Measurements from ENCODE around the gene SHQ1. TPM values are rescaled to one million over a fixed set of nuclear protein-coding genes. Genes with fewer than 3 reads are reported as not detected.
"Not testable (repeated sequence)": the region's sequence is repeated elsewhere in the genome, so short reads cannot be mapped to it uniquely, and the experiment has no call there.

The SHQ1 gene
- total RNA-seq, 4 donors from 2014 or later, result 11.0 to 105 (median 13.4) TPM

GRCh38 chr3:72722930-72723726 lies 125.1 kb downstream of the SHQ1 start:
- no peaks in the 10 kb centered on the region for H3K9me3 ChIP-seq
- no peak overlapping the region for H3K27ac ChIP-seq
- H3K27me3 ChIP-seq, result no peaks in the 10 kb centered on the region
- H3K36me3 ChIP-seq, result no peaks in the 10 kb centered on the region
- H3K4me1 ChIP-seq, result no peaks in the 10 kb centered on the region
- DNase-seq, result no peak
- H3K4me3 ChIP-seq, result no peak overlapping the region
- TF ChIP-seq POLR2A (IDR thresholded peaks at IDR 0.05) (no peak), CTCF (IDR thresholded peaks at IDR 0.05) (no peak)

GRCh38 chr3:72721683-72722381 lies 126.4 kb downstream of the SHQ1 start:
- no peak for TF ChIP-seq CTCF (IDR thresholded peaks at IDR 0.05)
- TF ChIP-seq POLR2A (IDR thresholded peaks at IDR 0.05), result no peak
- H3K27ac ChIP-seq, result no peak overlapping the region
- DNase-seq, result no peak

GRCh38 chr3:72720566-72720965 lies 127.7 kb downstream of the SHQ1 start:
- H3K4me3 ChIP-seq, result no peak overlapping the region
- H3K36me3 ChIP-seq, result no peaks in the 10 kb centered on the region
- H3K27ac ChIP-seq, result no peak overlapping the region
- H3K27me3 ChIP-seq, result no peaks in the 10 kb centered on the region
- H3K9me3 ChIP-seq, result peaks cover 0 to 2% (median 0%) of the 10 kb centered on the region in 4 donors
- DNase-seq, result no peak
- H3K4me1 ChIP-seq, result no peaks in the 10 kb centered on the region
- no peak for TF ChIP-seq POLR2A (IDR thresholded peaks at IDR 0.05)
- TF ChIP-seq CTCF (IDR thresholded peaks at IDR 0.05), result no peak

More at GRCh38 chr3:72721683-72722381, 126.4 kb downstream of the SHQ1 start:
- Histone ChIP-seq H3K36me3 (no peaks in the 10 kb centered on the region), H3K27me3 (no peaks in the 10 kb centered on the region), H3K4me1 (no peaks in the 10 kb centered on the region), H3K4me3 (no peak overlapping the region), H3K9me3 (no peaks in the 10 kb centered on the region)

GRCh38 chr3:72719137-72719536 lies 129.1 kb downstream of the SHQ1 start:
- no peaks in the 10 kb centered on the region for H3K27me3 ChIP-seq
- H3K9me3 ChIP-seq, result peaks cover 0 to 4% (median 0%) of the 10 kb centered on the region in 4 donors
- H3K27ac ChIP-seq, result no peak overlapping the region
- H3K36me3 ChIP-seq, result no peaks in the 10 kb centered on the region
- no peaks in the 10 kb centered on the region for H3K4me1 ChIP-seq
- TF ChIP-seq POLR2A (IDR thresholded peaks at IDR 0.05) (no peak), CTCF (IDR thresholded peaks at IDR 0.05) (no peak)
- H3K4me3 ChIP-seq, result no peak overlapping the region
- no peak for DNase-seq

- H3K4me1 ChIP-seq, H3K36me3 ChIP-seq, H3K9me3 ChIP-seq, H3K27ac ChIP-seq, DNase-seq, H3K27me3 ChIP-seq, H3K4me3 ChIP-seq: not testable (repeated sequence)
Measured at GRCh38 chr3:72714135-72714534, 134.1 kb downstream of the SHQ1 start.

GRCh38 chr3:72710471-72710870 lies 137.8 kb downstream of the SHQ1 start:
- H3K4me1 ChIP-seq, H3K36me3 ChIP-seq, DNase-seq, H3K9me3 ChIP-seq, H3K27me3 ChIP-seq, H3K4me3 ChIP-seq, H3K27ac ChIP-seq: not testable (repeated sequence)
